Measurements from ENCODE around the gene VEGFC. TPM values are rescaled to one million over a fixed set of nuclear protein-coding genes. Genes with fewer than 3 reads are reported as not detected.

VEGFC gene
- total RNA-seq, 2 donors from 2014 or later, result not detected

DNA sequence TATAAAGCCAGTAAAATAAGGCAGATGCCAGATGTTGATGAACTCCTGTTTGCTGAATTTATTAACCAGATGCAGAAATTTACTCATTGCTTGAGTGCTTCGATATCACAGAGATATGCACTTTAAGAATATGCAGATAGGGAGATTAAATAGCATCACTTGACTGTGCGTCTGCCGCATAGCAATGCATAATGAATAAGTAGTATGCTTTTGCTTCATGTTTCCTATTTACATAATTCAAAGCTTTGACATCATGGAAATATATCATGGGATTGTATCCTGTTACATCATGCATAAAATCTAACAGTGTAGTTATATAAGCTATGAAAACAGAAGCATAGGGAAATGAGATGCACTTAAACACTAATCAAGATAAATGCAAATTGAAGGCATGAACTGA lies 45.9 kb downstream of the VEGFC start:
- no peaks in the 10 kb centered on the region for H3K27me3 Mint-ChIP-seq (ENCODE audit: low read depth)
- H3K36me3 Mint-ChIP-seq (ENCODE audit: insufficient read depth in 2 of 2), result no peaks in the 10 kb centered on the region
- DNase-seq (no peak), ATAC-seq (replicated peaks in 1 of 2) (no peak)
- H3K9me3 Mint-ChIP-seq, result peaks cover 0 to 3% of the 10 kb centered on the region in 2 donors
- no peaks in the 10 kb centered on the region for H3K4me1 Mint-ChIP-seq (ENCODE audit: low read depth)
- H3K27ac Mint-ChIP-seq, result no peak overlapping the region
- H3K4me3 Mint-ChIP-seq, result no peak overlapping the region

GRCh38 chr4:176745902-176746301 lies 46.8 kb downstream of the VEGFC start:
- Mint-ChIP-seq H3K9me3 (peaks cover 0 to 3% of the 10 kb centered on the region in 2 donors), H3K27me3 (ENCODE audit: low read depth) (no peaks in the 10 kb centered on the region), H3K4me3 (no peak overlapping the region), H3K27ac (no peak overlapping the region), H3K4me1 (ENCODE audit: low read depth) (no peaks in the 10 kb centered on the region), H3K36me3 (ENCODE audit: insufficient read depth in 2 of 2) (no peaks in the 10 kb centered on the region)
- DNase-seq (no peak), ATAC-seq (replicated peaks in 1 of 2) (no peak)

GRCh38 chr4:176744091-176744490 lies 48.6 kb downstream of the VEGFC start:
- H3K4me1 Mint-ChIP-seq (ENCODE audit: low read depth), result no peaks in the 10 kb centered on the region
- H3K27ac Mint-ChIP-seq, result no peak overlapping the region
- H3K9me3 Mint-ChIP-seq, result peaks cover 0 to 3% of the 10 kb centered on the region in 2 donors
- no peak overlapping the region for H3K4me3 Mint-ChIP-seq
- no peak for DNase-seq
- H3K27me3 Mint-ChIP-seq (ENCODE audit: low read depth), result no peaks in the 10 kb centered on the region
- ATAC-seq (replicated peaks in 1 of 2), result no peak
- H3K36me3 Mint-ChIP-seq (ENCODE audit: insufficient read depth in 2 of 2), result no peaks in the 10 kb centered on the region

DNA sequence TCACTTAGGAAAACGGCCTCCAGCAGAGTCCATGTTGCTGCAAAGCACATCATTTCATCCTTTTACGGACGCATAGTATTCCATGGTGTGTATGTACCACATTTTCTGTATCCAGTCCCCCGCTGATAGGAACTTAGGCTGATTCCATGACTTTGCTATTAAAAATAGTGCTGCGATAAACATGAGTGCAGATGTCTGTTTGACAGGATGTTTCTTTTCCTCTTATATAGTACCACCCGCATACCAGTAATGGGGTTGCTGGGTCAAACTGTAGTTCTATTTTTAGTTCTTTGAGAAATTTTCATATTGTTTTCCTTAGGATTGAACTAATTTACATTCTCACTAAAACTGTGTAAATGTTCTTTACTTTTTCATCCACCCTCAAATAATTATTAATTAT lies 50.5 kb downstream of the VEGFC start:
- Mint-ChIP-seq H3K9me3 (peaks cover 1 to 3% of the 10 kb centered on the region in 2 donors), H3K27me3 (ENCODE audit: low read depth) (no peaks in the 10 kb centered on the region), H3K27ac (no peak overlapping the region), H3K4me1 (ENCODE audit: low read depth) (no peaks in the 10 kb centered on the region), H3K36me3 (ENCODE audit: insufficient read depth in 2 of 2) (no peaks in the 10 kb centered on the region), H3K4me3 (no peak overlapping the region)
- DNase-seq (no peak), ATAC-seq (replicated peaks in 1 of 2) (no peak)

- no peak for DNase-seq
- no peak for ATAC-seq (replicated peaks in 1 of 2)
- Mint-ChIP-seq H3K27ac (no peak overlapping the region), H3K4me3 (no peak overlapping the region), H3K9me3 (peaks cover 0 to 1% of the 10 kb centered on the region in 2 donors), H3K36me3 (ENCODE audit: insufficient read depth in 2 of 2) (no peaks in the 10 kb centered on the region), H3K4me1 (ENCODE audit: low read depth) (no peaks in the 10 kb centered on the region), H3K27me3 (ENCODE audit: low read depth) (no peaks in the 10 kb centered on the region)
Measured at GRCh38 chr4:176741253-176741652, 51.5 kb downstream of the VEGFC start.

DNA sequence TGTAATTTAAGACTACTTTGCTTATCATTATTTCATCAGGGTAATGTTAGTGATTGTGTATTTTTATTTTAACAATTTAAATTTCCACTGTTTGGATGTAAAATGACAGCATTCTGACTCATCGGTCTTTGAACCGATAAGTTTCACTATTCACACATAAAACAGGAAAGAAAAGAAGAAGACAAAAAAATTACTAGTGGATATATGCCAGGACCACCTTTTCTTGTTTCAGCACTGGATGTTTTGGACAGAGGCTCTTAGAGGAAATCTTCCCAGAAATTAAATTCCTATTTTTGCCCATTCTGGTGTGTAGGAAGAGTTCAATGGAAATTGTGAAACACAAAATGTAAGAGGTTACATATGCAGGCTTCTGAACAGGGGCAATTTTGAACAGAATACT lies 57.4 kb downstream of the VEGFC start:
- Mint-ChIP-seq H3K27me3 (ENCODE audit: low read depth) (no peaks in the 10 kb centered on the region), H3K9me3 (peaks cover 1 to 3% of the 10 kb centered on the region in 2 donors), H3K27ac (no peak overlapping the region), H3K4me1 (ENCODE audit: low read depth) (no peaks in the 10 kb centered on the region), H3K4me3 (no peak overlapping the region), H3K36me3 (ENCODE audit: insufficient read depth in 2 of 2) (no peaks in the 10 kb centered on the region)
- no peak for ATAC-seq (replicated peaks in 1 of 2)
- DNase-seq, result no peak

- peaks cover 1 to 3% of the 10 kb centered on the region in 2 donors for H3K9me3 Mint-ChIP-seq
- DNase-seq (no peak), ATAC-seq (replicated peaks in 1 of 2) (no peak)
- H3K4me3 Mint-ChIP-seq, result no peak overlapping the region
- no peaks in the 10 kb centered on the region for H3K36me3 Mint-ChIP-seq (ENCODE audit: insufficient read depth in 2 of 2)
- no peaks in the 10 kb centered on the region for H3K4me1 Mint-ChIP-seq (ENCODE audit: low read depth)
- H3K27ac Mint-ChIP-seq, result no peak overlapping the region
- no peaks in the 10 kb centered on the region for H3K27me3 Mint-ChIP-seq (ENCODE audit: low read depth)
Measured at GRCh38 chr4:176734461-176734860, 58.3 kb downstream of the VEGFC start.

DNA sequence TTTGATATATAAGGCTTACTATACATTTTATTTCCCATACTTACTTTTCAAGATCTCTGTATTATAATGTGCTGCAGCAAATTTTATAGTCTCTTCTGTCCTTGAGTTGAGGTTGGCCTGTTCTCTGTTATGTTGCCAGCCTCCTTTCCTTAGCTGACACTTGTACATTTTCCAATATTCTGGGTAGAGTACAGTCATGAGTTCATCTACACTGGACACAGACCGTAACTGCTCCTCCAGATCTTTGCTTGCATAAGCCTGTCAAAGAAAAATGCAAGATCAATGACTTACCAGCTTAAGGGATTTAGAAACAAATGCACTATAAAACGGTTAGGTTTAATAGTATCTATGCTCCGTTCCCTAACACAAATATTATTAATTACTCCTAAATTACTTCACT lies 63.2 kb downstream of the VEGFC start:
- Mint-ChIP-seq H3K27me3 (ENCODE audit: low read depth) (no peaks in the 10 kb centered on the region), H3K27ac (no peak overlapping the region), H3K9me3 (peaks cover 0 to 3% of the 10 kb centered on the region in 2 donors), H3K4me3 (no peak overlapping the region), H3K4me1 (ENCODE audit: low read depth) (no peaks in the 10 kb centered on the region), H3K36me3 (ENCODE audit: insufficient read depth in 2 of 2) (no peaks in the 10 kb centered on the region)
- DNase-seq (no peak), ATAC-seq (replicated peaks in 1 of 2) (no peak)

DNA sequence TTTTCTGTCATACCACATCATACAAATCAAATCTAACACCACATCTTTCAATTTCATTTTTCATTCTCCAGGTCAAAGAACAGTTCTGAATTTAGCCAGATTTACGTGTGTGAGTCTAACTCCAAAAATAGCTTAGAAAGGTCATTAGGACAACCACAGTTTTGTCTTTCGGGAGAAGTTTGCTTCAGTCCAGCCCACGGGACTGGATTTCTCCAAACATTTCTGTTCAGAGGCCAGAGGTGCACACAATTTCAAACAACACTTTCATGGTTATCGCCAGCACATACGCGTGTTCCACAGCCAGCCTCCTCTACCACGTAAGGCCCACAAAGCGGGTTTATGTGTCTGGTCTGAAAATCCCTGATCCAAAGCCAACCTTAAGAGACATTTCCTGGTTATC lies 65.9 kb downstream of the VEGFC start:
- H3K27ac Mint-ChIP-seq, result no peak overlapping the region
- no peaks in the 10 kb centered on the region for H3K4me1 Mint-ChIP-seq (ENCODE audit: low read depth)
- H3K4me3 Mint-ChIP-seq, result no peak overlapping the region
- ATAC-seq (replicated peaks in 1 of 2) (no peak), DNase-seq (no peak)
- no peaks in the 10 kb centered on the region for H3K36me3 Mint-ChIP-seq (ENCODE audit: insufficient read depth in 2 of 2)
- no peaks in the 10 kb centered on the region for H3K9me3 Mint-ChIP-seq
- no peaks in the 10 kb centered on the region for H3K27me3 Mint-ChIP-seq (ENCODE audit: low read depth)

DNA sequence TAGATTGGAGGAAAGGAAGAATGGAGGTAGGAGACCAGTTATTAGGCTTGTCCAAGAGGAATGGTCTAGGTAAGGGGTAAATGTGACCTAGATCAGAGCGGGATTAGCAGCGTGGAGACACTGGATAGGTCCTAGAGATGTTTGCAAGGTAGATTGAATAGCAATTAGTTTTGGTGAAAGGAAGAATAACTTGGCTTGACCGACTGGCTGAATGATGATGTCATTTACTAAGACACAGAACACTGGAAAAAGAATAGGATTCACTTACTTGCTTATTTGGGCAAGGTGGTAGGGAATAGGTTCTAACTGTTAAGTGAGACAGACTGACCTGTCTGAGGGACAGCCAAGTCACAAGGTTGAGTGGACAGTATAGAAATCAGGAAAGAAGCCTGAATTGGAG lies 71.3 kb downstream of the VEGFC start:
- no peak overlapping the region for H3K4me3 Mint-ChIP-seq
- no peak for DNase-seq
- ATAC-seq (replicated peaks in 1 of 2), result no peak
- no peak overlapping the region for H3K27ac Mint-ChIP-seq
- peaks cover 0 to 2% of the 10 kb centered on the region in 2 donors for H3K9me3 Mint-ChIP-seq
- no peaks in the 10 kb centered on the region for H3K27me3 Mint-ChIP-seq (ENCODE audit: low read depth)
- H3K4me1 Mint-ChIP-seq (ENCODE audit: low read depth), result no peaks in the 10 kb centered on the region
- H3K36me3 Mint-ChIP-seq (ENCODE audit: insufficient read depth in 2 of 2), result no peaks in the 10 kb centered on the region

GRCh38 chr4:176718881-176719280 lies 73.8 kb downstream of the VEGFC start:
- H3K4me3 Mint-ChIP-seq, result no peak overlapping the region
- H3K9me3 Mint-ChIP-seq, result peaks cover 0 to 2% of the 10 kb centered on the region in 2 donors
- H3K4me1 Mint-ChIP-seq (ENCODE audit: low read depth), result no peaks in the 10 kb centered on the region
- H3K27ac Mint-ChIP-seq, result no peak overlapping the region
- no peaks in the 10 kb centered on the region for H3K36me3 Mint-ChIP-seq (ENCODE audit: insufficient read depth in 2 of 2)
- ATAC-seq (replicated peaks in 1 of 2) (no peak), DNase-seq (no peak)
- no peaks in the 10 kb centered on the region for H3K27me3 Mint-ChIP-seq (ENCODE audit: low read depth)

DNA sequence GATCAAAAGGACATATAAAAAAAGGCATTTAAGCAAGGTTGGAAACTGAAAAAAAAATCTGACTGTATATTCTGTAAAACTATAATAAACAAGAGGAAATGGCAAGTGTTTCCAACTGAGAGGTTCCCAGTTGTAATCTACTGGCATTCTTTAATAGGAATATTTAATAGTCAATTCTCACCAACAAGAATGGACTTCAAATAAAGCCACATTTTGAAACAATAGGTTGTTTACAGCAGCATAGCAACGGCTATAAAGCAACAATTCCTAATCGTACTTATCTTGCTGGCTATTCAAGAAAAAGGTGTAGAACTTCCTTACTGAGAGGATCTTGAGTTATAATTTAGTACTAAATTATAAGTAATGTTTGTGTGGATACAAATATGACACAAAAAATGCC lies 75.5 kb downstream of the VEGFC start:
- Mint-ChIP-seq H3K27ac (no peak overlapping the region), H3K4me1 (ENCODE audit: low read depth) (no peaks in the 10 kb centered on the region), H3K4me3 (no peak overlapping the region), H3K9me3 (peaks cover 0 to 2% of the 10 kb centered on the region in 2 donors), H3K27me3 (ENCODE audit: low read depth) (no peaks in the 10 kb centered on the region), H3K36me3 (ENCODE audit: insufficient read depth in 2 of 2) (no peaks in the 10 kb centered on the region)
- DNase-seq (no peak), ATAC-seq (replicated peaks in 1 of 2) (no peak)

DNA sequence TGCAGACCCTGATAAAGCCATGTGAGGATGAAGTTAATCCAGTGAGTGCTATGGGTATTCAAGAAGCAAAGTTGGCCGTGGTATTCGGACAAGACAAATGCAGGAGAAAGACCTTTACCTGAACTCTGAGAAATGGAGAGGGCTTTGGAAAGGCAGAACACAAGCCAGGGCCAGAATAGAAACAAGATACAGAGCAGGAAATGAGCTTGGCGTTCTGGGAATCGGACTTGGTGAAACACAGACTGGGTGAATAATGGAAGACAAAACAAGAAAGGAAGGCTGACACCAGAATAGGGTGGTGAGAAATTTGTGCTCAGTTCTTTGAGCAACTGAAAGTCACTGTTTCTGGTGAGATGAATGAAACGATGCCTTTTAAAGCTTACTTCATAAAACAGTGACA lies 83.3 kb downstream of the VEGFC start:
- DNase-seq (no peak), ATAC-seq (replicated peaks in 1 of 2) (no peak)
- H3K36me3 Mint-ChIP-seq (ENCODE audit: insufficient read depth in 2 of 2), result no peaks in the 10 kb centered on the region
- H3K4me1 Mint-ChIP-seq (ENCODE audit: low read depth), result no peaks in the 10 kb centered on the region
- no peaks in the 10 kb centered on the region for H3K9me3 Mint-ChIP-seq
- no peaks in the 10 kb centered on the region for H3K27me3 Mint-ChIP-seq (ENCODE audit: low read depth)
- H3K4me3 Mint-ChIP-seq, result no peak overlapping the region
- no peak overlapping the region for H3K27ac Mint-ChIP-seq

- H3K36me3 Mint-ChIP-seq (ENCODE audit: insufficient read depth in 2 of 2), result no peaks in the 10 kb centered on the region
- no peak overlapping the region for H3K27ac Mint-ChIP-seq
- ATAC-seq (replicated peaks in 1 of 2), result no peak
- no peak for DNase-seq
- H3K9me3 Mint-ChIP-seq, result no peaks in the 10 kb centered on the region
- H3K4me3 Mint-ChIP-seq, result no peak overlapping the region
- H3K4me1 Mint-ChIP-seq (ENCODE audit: low read depth), result no peaks in the 10 kb centered on the region
- no peaks in the 10 kb centered on the region for H3K27me3 Mint-ChIP-seq (ENCODE audit: low read depth)
Measured at GRCh38 chr4:176708771-176709311, 83.9 kb downstream of the VEGFC start.

Measured in activated T-cell treated with anti-CD3 and anti-CD28 coated beads, Interleukin-2, amount 50 U/mL, for 72 hours (primary cell).